ENCODE measurements around the gene NVL. TPM values are rescaled to one million over a fixed set of nuclear protein-coding genes. Genes with fewer than 3 reads are reported as not detected.
"Not testable (repeated sequence)": the region's sequence is repeated elsewhere in the genome, so short reads cannot be mapped to it uniquely, and the experiment has no call there.

NVL gene
- total RNA-seq, 2 experiments from 2014 or later: 38.8 to 45.6 TPM

- H3K36me3 Mint-ChIP-seq (ENCODE audit: low read depth): peaks cover 15% of the 10 kb centered on the region
- POLR2A ChIA-PET: interaction anchor here (1.2 kb wide), 1 partner anchor 24 kb away, joined by 3 read pairs; the partner anchor contains the start of gene NVL
- no peaks in the 10 kb centered on the region for H3K9me3 Mint-ChIP-seq
- no peak for DNase-seq
- no peak overlapping the region for H3K27ac Mint-ChIP-seq
- no peaks in the 10 kb centered on the region for H3K27me3 Mint-ChIP-seq
- CTCF ChIA-PET: interaction anchor here (0.8 to 1.8 kb wide), 2 partner anchors 21 to 114 kb away, joined by 5 to 7 read pairs; no protein-coding TSS in a partner anchor
- H3K4me3 Mint-ChIP-seq: no peak overlapping the region
- H3K4me1 Mint-ChIP-seq: peaks cover 30% of the 10 kb centered on the region
Observed at GRCh38 chr1:224353975-224354925, 24.3 kb upstream of the NVL start.

- H3K4me1 Mint-ChIP-seq: peaks cover 22% of the 10 kb centered on the region
- H3K4me3 Mint-ChIP-seq; POLR2A ChIA-PET; H3K36me3 Mint-ChIP-seq (ENCODE audit: low read depth); H3K9me3 Mint-ChIP-seq; DNase-seq; H3K27ac Mint-ChIP-seq; H3K27me3 Mint-ChIP-seq: not testable (repeated sequence)
- CTCF ChIA-PET: interaction anchor here (1.8 kb wide), 1 partner anchor 19 kb away, joined by 5 read pairs; no protein-coding TSS in a partner anchor
Observed at GRCh38 chr1:224352436-224353085, 22.6 kb upstream of the NVL start.

GRCh38 chr1:224349716-224350115 lies 19.7 kb upstream of the NVL start:
- peaks cover 13% of the 10 kb centered on the region for H3K4me1 Mint-ChIP-seq
- POLR2A ChIA-PET; H3K9me3 Mint-ChIP-seq; CTCF ChIA-PET; H3K36me3 Mint-ChIP-seq (ENCODE audit: low read depth); DNase-seq; H3K27ac Mint-ChIP-seq; H3K4me3 Mint-ChIP-seq; H3K27me3 Mint-ChIP-seq: not testable (repeated sequence)

- peaks cover 9% of the 10 kb centered on the region for H3K4me1 Mint-ChIP-seq
- no peak overlapping the region for H3K4me3 Mint-ChIP-seq
- no peak for DNase-seq
- POLR2A ChIA-PET: no interaction called here
- no peaks in the 10 kb centered on the region for H3K27me3 Mint-ChIP-seq
- CTCF ChIA-PET: no interaction called here
- peaks cover 9% of the 10 kb centered on the region for H3K36me3 Mint-ChIP-seq (ENCODE audit: low read depth)
- peaks cover 12% of the 10 kb centered on the region for H3K9me3 Mint-ChIP-seq
- no peak overlapping the region for H3K27ac Mint-ChIP-seq
Observed at GRCh38 chr1:224348137-224348536, 18.2 kb upstream of the NVL start.

- Mint-ChIP-seq H3K27ac (no peak overlapping the region), H3K4me1 (peaks cover 12% of the 10 kb centered on the region), H3K36me3 (ENCODE audit: low read depth) (peaks cover 17% of the 10 kb centered on the region), H3K4me3 (no peak overlapping the region), H3K27me3 (peaks cover 4% of the 10 kb centered on the region), H3K9me3 (peaks cover 20% of the 10 kb centered on the region)
- DNase-seq: no peak
- ChIA-PET CTCF (interaction anchor here (1.0 to 1.2 kb wide), 3 partner anchors 206 to 237 kb away, joined by 3 to 4 read pairs (median 3); no protein-coding TSS in a partner anchor), POLR2A (interaction anchor here (0.7 kb wide), 1 partner anchor 11 kb away, joined by 3 read pairs; no protein-coding TSS in a partner anchor)
Observed at GRCh38 chr1:224343679-224344078, 13.7 kb upstream of the NVL start.

- POLR2A ChIA-PET: interaction anchor here (0.9 kb wide), 1 partner anchor 124 kb away, joined by 3 read pairs; no protein-coding TSS in a partner anchor
- H3K4me1 Mint-ChIP-seq, H3K27me3 Mint-ChIP-seq, H3K27ac Mint-ChIP-seq, CTCF ChIA-PET: not testable (repeated sequence)
- peaks cover 15% of the 10 kb centered on the region for H3K36me3 Mint-ChIP-seq (ENCODE audit: low read depth)
- DNase-seq: peak; percentile 52
- peak overlapping the region; percentile 69 for H3K4me3 Mint-ChIP-seq
- peaks cover 13% of the 10 kb centered on the region for H3K9me3 Mint-ChIP-seq
Observed at GRCh38 chr1:224340453-224341384, 10.7 kb upstream of the NVL start.

- peaks cover 13% of the 10 kb centered on the region for H3K9me3 Mint-ChIP-seq
- H3K4me3 Mint-ChIP-seq: no peak overlapping the region
- ChIA-PET CTCF (no interaction called here), POLR2A (no interaction called here)
- DNase-seq: no peak
- H3K27me3 Mint-ChIP-seq: peaks cover 4% of the 10 kb centered on the region
- peaks cover 14% of the 10 kb centered on the region for H3K4me1 Mint-ChIP-seq
- H3K27ac Mint-ChIP-seq: no peak overlapping the region
- peaks cover 15% of the 10 kb centered on the region for H3K36me3 Mint-ChIP-seq (ENCODE audit: low read depth)
Observed at GRCh38 chr1:224339442-224340033, 9.6 kb upstream of the NVL start.

- Mint-ChIP-seq H3K9me3 (peaks cover 9% of the 10 kb centered on the region), H3K27ac (no peak overlapping the region), H3K36me3 (ENCODE audit: low read depth) (peaks cover 10% of the 10 kb centered on the region), H3K4me1 (peaks cover 26% of the 10 kb centered on the region), H3K4me3 (no peak overlapping the region), H3K27me3 (peaks cover 4% of the 10 kb centered on the region)
- ChIA-PET CTCF (interaction anchor here (1.6 kb wide), 1 partner anchor 222 kb away, joined by 4 read pairs; no protein-coding TSS in a partner anchor), POLR2A (interaction anchor here (1.1 kb wide), 1 partner anchor 8 kb away, joined by 3 read pairs; the partner anchor contains the start of gene NVL)
- no peak for DNase-seq
Observed at GRCh38 chr1:224338150-224338838, 8.3 kb upstream of the NVL start.

GRCh38 chr1:224333939-224334786 lies 4.2 kb upstream of the NVL start:
- no peaks in the 10 kb centered on the region for H3K36me3 Mint-ChIP-seq (ENCODE audit: low read depth)
- CTCF ChIA-PET: interaction anchor here (0.6 to 4.7 kb wide), 26 partner anchors 17 to 489 kb away, joined by 3 to 54 read pairs (median 4); partner anchors contain the start of genes CNIH4, DEGS1 and FBXO28
- H3K9me3 Mint-ChIP-seq: no peaks in the 10 kb centered on the region
- peaks cover 40% of the 10 kb centered on the region for H3K4me1 Mint-ChIP-seq
- H3K27ac Mint-ChIP-seq: peak overlapping the region; percentile 91
- peak overlapping the region; percentile 29 for H3K4me3 Mint-ChIP-seq
- no peak for DNase-seq
- peaks cover 2% of the 10 kb centered on the region for H3K27me3 Mint-ChIP-seq
- POLR2A ChIA-PET: interaction anchor here (0.6 to 2.2 kb wide), 10 partner anchors 24 to 488 kb away, joined by 3 to 9 read pairs (median 4); partner anchors contain the start of genes DEGS1 and FBXO28

- peak; percentile 38 for DNase-seq
- Mint-ChIP-seq H3K9me3 (no peaks in the 10 kb centered on the region), H3K27ac (peak overlapping the region; percentile 91), H3K4me1 (peaks cover 45% of the 10 kb centered on the region), H3K36me3 (ENCODE audit: low read depth) (no peaks in the 10 kb centered on the region), H3K4me3 (peak overlapping the region; percentile 38), H3K27me3 (no peaks in the 10 kb centered on the region)
- POLR2A ChIA-PET: interaction anchor here (0.6 to 2.2 kb wide), 10 partner anchors 10 to 487 kb away, joined by 3 to 9 read pairs (median 4); partner anchors contain the start of genes DEGS1 and FBXO28
- CTCF ChIA-PET: interaction anchor here (0.6 to 4.7 kb wide), 24 partner anchors 19 to 489 kb away, joined by 3 to 54 read pairs (median 4); partner anchors contain the start of genes CNIH4, DEGS1 and FBXO28
Observed at GRCh38 chr1:224333309-224333926, 3.4 kb upstream of the NVL start.

All from activated CD4-positive, alpha-beta memory T cell treated with anti-CD3 and anti-CD28 coated beads, Interleukin-2, amount 10 ng/mL, durations not matched to agents 7 days and 5 days (primary cell).